H1 (cell line): Measurements from ENCODE around the gene TLR8. TPM values are rescaled to one million over a fixed set of nuclear protein-coding genes. Genes with fewer than 3 reads are reported as not detected.

ENCODE experiments used
- CTCF ChIA-PET: fragments of 300-600 bp; sonication (Branson Sonifier 250); formaldehyde crosslinking; loops from one replicate; lab custom pipeline; 2021; ENCODE audit not compliant: partially characterized antibody; lab: Charles Lee
- POLR2A ChIA-PET: fragments of 300-600 bp; sonication (Branson Sonifier 250); formaldehyde crosslinking; loops from one replicate; lab custom pipeline; 2021; ENCODE audit warnings: inconsistent platforms; ENCODE audit not compliant: partially characterized antibody; lab: Charles Lee
- DNase-seq, 2 experiments: peaks; one replicate each; pipeline versions ENCODE4 v3.0.0 to v3.0.0-alpha.2; 2010 to 2022; ENCODE audit warnings: low spot score in 2 of 2, low read depth in 1 of 2, mixed read lengths in 1 of 2
- FAIRE-seq: peaks from 2 replicates; lab custom pipeline; 2011; peaks lifted over from hg19 to GRCh38; lab: Jason Lieb, UNC
- H2AFZ ChIP-seq: 2 replicates; pipeline ENCODE4 v1.8.1; 2012; ENCODE audit warnings: low read length, inconsistent platforms
- H2AK5ac ChIP-seq: 2 replicates; pipeline ENCODE4 v1.6.1; 2013; ENCODE audit warnings: low read depth, low read length
- H2BK120ac ChIP-seq: replicated peaks from 2 replicates; pipeline ENCODE3; 2013; ENCODE audit warnings: low read depth, low read length, inconsistent platforms
- H2BK12ac ChIP-seq: 2 replicates; pipeline ENCODE4 v1.6.1; 2013; ENCODE audit warnings: low read depth, low read length
- H2BK15ac ChIP-seq: 2 replicates; pipeline ENCODE4 v1.6.1; 2013; ENCODE audit warnings: low read length
- H2BK20ac ChIP-seq: 2 replicates; pipeline ENCODE4 v1.6.1; 2013; ENCODE audit warnings: low read length
- H2BK5ac ChIP-seq: 2 replicates; pipeline ENCODE4 v1.6.1; 2013; ENCODE audit warnings: low read depth, low read length
- H3K14ac ChIP-seq: 2 replicates; pipeline ENCODE4 v1.6.1; 2013; ENCODE audit warnings: inconsistent platforms; ENCODE audit not compliant: insufficient read length
- H3K18ac ChIP-seq: 2 replicates; pipeline ENCODE4 v1.6.1; 2013; ENCODE audit warnings: low read length; ENCODE audit errors: extremely low read depth
- H3K23ac ChIP-seq: 2 replicates; pipeline ENCODE4 v1.6.1; 2013; ENCODE audit warnings: inconsistent platforms; ENCODE audit not compliant: insufficient read length
- H3K23me2 ChIP-seq: 2 replicates; pipeline ENCODE4 v1.6.1; 2013; ENCODE audit warnings: low read depth, low read length
- H3K27ac ChIP-seq: 2 replicates; pipeline ENCODE4 v1.6.1; 2011; ENCODE audit warnings: low read depth, low read length, inconsistent platforms
- H3K27me3 ChIP-seq, 4 experiments: replicated peaks in 1 of 4; 1 replicate in 1 of 4; 2 replicates in 3 of 4; pipeline versions ENCODE4 v1.6.1 to v1.8.1; 2011 to 2013; ENCODE audit warnings: low read length in 3 of 4, mild to moderate bottlenecking in 3 of 4, inconsistent platforms in 2 of 4, mixed read lengths in 2 of 4, moderate library complexity in 1 of 4; ENCODE audit not compliant: control insufficient read depth in 3 of 4, insufficient read depth in 3 of 4; ENCODE audit errors: extremely low read depth in 1 of 4
- H3K36me3 ChIP-seq, 4 experiments: 2 replicates each; pipeline versions ENCODE4 v1.6.1 to v1.8.1; 2011 to 2013; ENCODE audit warnings: mild to moderate bottlenecking in 4 of 4, low read length in 3 of 4, moderate library complexity in 2 of 4, control low read depth in 1 of 4, inconsistent platforms in 1 of 4; ENCODE audit not compliant: insufficient read depth in 4 of 4, control insufficient read depth in 2 of 4
- H3K4ac ChIP-seq: replicated peaks from 2 replicates; pipeline ENCODE3; 2013; ENCODE audit warnings: low read length, low read depth, mixed read lengths, inconsistent platforms; ENCODE audit not compliant: insufficient read length
- H3K4me1 ChIP-seq, 4 experiments: replicated peaks in 1 of 4; 1 replicate in 1 of 4; 2 replicates in 3 of 4; pipeline versions ENCODE4 v1.6.1 to v1.8.1; 2011 to 2013; ENCODE audit warnings: low read length in 3 of 4, inconsistent platforms in 2 of 4, mixed read lengths in 1 of 4; ENCODE audit not compliant: insufficient read depth in 4 of 4, control insufficient read depth in 3 of 4
- H3K4me2 ChIP-seq, 2 experiments: 2 replicates each; pipeline versions ENCODE4 v1.6.1 to v1.8.1; 2011 to 2013; ENCODE audit warnings: low read depth in 2 of 2, low read length in 2 of 2, control low read depth in 1 of 2, inconsistent platforms in 1 of 2, mild to moderate bottlenecking in 1 of 2; ENCODE audit not compliant: insufficient read depth in 1 of 2
- H3K4me3 ChIP-seq, 4 experiments: fragments of 200-600, 300-600 bp in 1 of 4; sonication (generic), shearing (Covaris generic), sonication (Bioruptor Twin) in 1 of 4; 2 replicates each; pipeline versions ENCODE4 v1.5.1 to v1.8.1; 2011 to 2016; ENCODE audit warnings: low read length in 4 of 4, low read depth in 3 of 4, control low read depth in 2 of 4, inconsistent platforms in 2 of 4, mild to moderate bottlenecking in 2 of 4, mixed read lengths in 1 of 4, moderate library complexity in 1 of 4; ENCODE audit not compliant: insufficient read depth in 2 of 4; ENCODE audit errors: extremely low read depth in 1 of 4
- H3K56ac ChIP-seq: replicated peaks from 2 replicates; pipeline ENCODE3; 2013; ENCODE audit warnings: low read depth, mild to moderate bottlenecking, mixed read lengths, low read length, inconsistent platforms; ENCODE audit not compliant: insufficient read length
- H3K79me1 ChIP-seq: 2 replicates; pipeline ENCODE4 v1.6.1; 2013; ENCODE audit warnings: low read depth, low read length, control low read depth
- H3K79me2 ChIP-seq, 2 experiments: 2 replicates each; pipeline versions ENCODE4 v1.6.1 to v1.8.1; 2012 to 2013; ENCODE audit warnings: low read length in 2 of 2, mild to moderate bottlenecking in 2 of 2, inconsistent platforms in 1 of 2; ENCODE audit not compliant: insufficient read depth in 2 of 2, control insufficient read depth in 1 of 2
- H3K9ac ChIP-seq, 4 experiments: replicated peaks in 1 of 4; 1 replicate in 1 of 4; 2 replicates in 3 of 4; pipeline versions ENCODE4 v1.6.1 to v1.8.1; 2011 to 2013; ENCODE audit warnings: low read depth in 3 of 4, low read length in 3 of 4, control low read depth in 2 of 4, mild to moderate bottlenecking in 2 of 4, moderate library complexity in 2 of 4, inconsistent platforms in 1 of 4; ENCODE audit errors: extremely low read depth in 1 of 4
- H3K9me3 ChIP-seq, 2 experiments: 2 replicates each; pipeline versions ENCODE4 v1.6.1 to v1.8.1; 2012 to 2013; ENCODE audit warnings: mild to moderate bottlenecking in 2 of 2, moderate library complexity in 2 of 2, control low read depth in 1 of 2, inconsistent platforms in 1 of 2, low read depth in 1 of 2, low read length in 1 of 2, mixed read lengths in 1 of 2; ENCODE audit not compliant: insufficient read depth in 2 of 2
- H4K20me1 ChIP-seq, 2 experiments: replicated peaks in 1 of 2; 2 replicates each; pipeline versions ENCODE3 to v1.8.1; 2011 to 2013; ENCODE audit warnings: inconsistent platforms in 2 of 2, low read length in 2 of 2, mild to moderate bottlenecking in 1 of 2; ENCODE audit not compliant: insufficient read depth in 2 of 2, control insufficient read depth in 1 of 2
- H4K5ac ChIP-seq: 2 replicates; pipeline ENCODE4 v1.6.1; 2013; ENCODE audit warnings: low read length, low read depth, mixed read lengths, inconsistent platforms; ENCODE audit not compliant: insufficient read length
- H4K8ac ChIP-seq: 2 replicates; pipeline ENCODE4 v1.8.0; 2013; ENCODE audit warnings: mild to moderate bottlenecking, moderate library complexity, low read length, inconsistent platforms; ENCODE audit not compliant: insufficient read depth; ENCODE audit errors: extremely low read depth
- H4K91ac ChIP-seq: replicated peaks from 2 replicates; pipeline ENCODE3; 2013; ENCODE audit warnings: low read length, mixed read lengths, inconsistent platforms; ENCODE audit not compliant: insufficient read length
- ASH2L ChIP-seq: fragments of 200-600, 300-600 bp; sonication (generic); IDR thresholded peaks from one replicate; pipeline ENCODE4 v1.7.1; 2017; ENCODE audit warnings: low read length
- BCL11A ChIP-seq, 2 experiments: IDR thresholded peaks; one replicate each; pipeline ENCODE4 v1.6.1; 2011; ENCODE audit warnings: low read depth in 2 of 2, low read length in 2 of 2, mild to moderate bottlenecking in 2 of 2
- BRCA1 ChIP-seq: IDR thresholded peaks from 2 replicates; pipeline ENCODE4 v1.6.1; 2012; ENCODE audit warnings: low read depth, low read length, improper control_type of control experiment
- CBX8 ChIP-seq: fragments of 300-800, 300-1000 bp; sonication (generic); IDR thresholded peaks from 2 replicates; pipeline ENCODE4 v1.7.1; 2016; ENCODE audit warnings: low read depth, low read length, borderline replicate concordance
- CHD2 ChIP-seq: IDR thresholded peaks from 2 replicates; pipeline ENCODE4 v1.6.1; 2012; ENCODE audit warnings: low read length, improper control_type of control experiment
- CTBP2 ChIP-seq: IDR thresholded peaks from 2 replicates; pipeline ENCODE4 v1.7.0; 2011; ENCODE audit warnings: borderline replicate concordance, mild to moderate bottlenecking, moderate library complexity, mixed read lengths, low read length; ENCODE audit not compliant: insufficient read depth, insufficient read length
- EZH2 ChIP-seq: fragments of 200-600 bp; sonication (generic); IDR thresholded peaks from 2 replicates; pipeline ENCODE4 v1.7.1; 2012; ENCODE audit warnings: low read depth, mild to moderate bottlenecking, moderate library complexity, low read length, inconsistent platforms; ENCODE audit not compliant: severe bottlenecking
- HDAC2 ChIP-seq, 2 experiments: fragments of 300-600 bp in 1 of 2; sonication (generic) in 1 of 2; IDR thresholded peaks; 2 replicates each; pipeline ENCODE4 v1.6.1; 2011 to 2012; ENCODE audit warnings: low read depth in 2 of 2, low read length in 2 of 2, mild to moderate bottlenecking in 2 of 2, moderate library complexity in 2 of 2, borderline replicate concordance in 1 of 2, inconsistent platforms in 1 of 2
- POU5F1 ChIP-seq: IDR thresholded peaks from 2 replicates; pipeline ENCODE4 v1.6.1; 2011; ENCODE audit warnings: low read depth, mild to moderate bottlenecking, low read length, moderate library complexity
- SAP30 ChIP-seq: fragments of 300-600 bp; sonication (generic); IDR thresholded peaks from 2 replicates; pipeline ENCODE4 v1.7.1; 2012; ENCODE audit warnings: low read length, moderate library complexity, mild to moderate bottlenecking, inconsistent platforms; ENCODE audit not compliant: insufficient read depth, insufficient replicate concordance
- TBP ChIP-seq: IDR thresholded peaks from 2 replicates; pipeline ENCODE4 v1.6.1; 2011; ENCODE audit warnings: low read depth, low read length, improper control_type of control experiment
- TEAD4 ChIP-seq: IDR thresholded peaks from 2 replicates; pipeline ENCODE4 v1.6.1; 2012; ENCODE audit warnings: low read depth, low read length, inconsistent platforms, mixed read lengths
- YY1 ChIP-seq: IDR thresholded peaks from 2 replicates; pipeline ENCODE4 v1.6.1; 2011; ENCODE audit warnings: low read depth, mild to moderate bottlenecking, low read length
- WGBS, 2 experiments: shearing (Covaris generic) in 1 of 2; methylation state at CpG; one replicate each; pipeline versions ENCODE4 v1.1.6 to v1.1.7; 2013 to 2015; ENCODE audit warnings: low lambda C conversion rate in 2 of 2, mixed read lengths in 2 of 2, inconsistent platforms in 1 of 2, low coverage in 1 of 2, missing lambda C conversion rate in 1 of 2; ENCODE audit not compliant: insufficient replicate concordance in 2 of 2, insufficient coverage in 1 of 2, insufficient read length in 1 of 2; ENCODE audit errors: extremely low coverage in 1 of 2, missing lambda C conversion rate in 1 of 2; 5-methylcytosine and 5-hydroxymethylcytosine counted together
- polyA plus RNA-seq, 7 experiments: library from polyadenylated mRNA; depleted of rRNA in 3 of 7; stranded (reverse) in 5 of 7; unstranded in 2 of 7; fragments of >200 nt in 5 of 7; fragments of 200-250 nt in 2 of 7; gene quantifications; 1 replicate in 5 of 7; 2 replicates in 1 of 7; 4 replicates in 1 of 7; pipeline versions ENCODE4 v1.2.1 to v1.2.3, GENCODE V29; 2011 to 2013; ENCODE audit warnings: missing spikeins in 2 of 7, mixed read lengths in 2 of 7
- total RNA-seq: library from RNA; stranded (reverse); fragmentation: NEBNext Ultra II Directional; extraction: Animal tissue kit (Norgen Biotek cat#: 25700); gene quantifications from 2 replicates; pipeline ENCODE4 v1.2.1, GENCODE V29; 2021

The TLR8 gene
- total and polyA plus RNA-seq, 2 of the 8 experiments (the other 6 are each of a cell fraction or from before 2014, with no cell fraction given) = not detected

DNA sequence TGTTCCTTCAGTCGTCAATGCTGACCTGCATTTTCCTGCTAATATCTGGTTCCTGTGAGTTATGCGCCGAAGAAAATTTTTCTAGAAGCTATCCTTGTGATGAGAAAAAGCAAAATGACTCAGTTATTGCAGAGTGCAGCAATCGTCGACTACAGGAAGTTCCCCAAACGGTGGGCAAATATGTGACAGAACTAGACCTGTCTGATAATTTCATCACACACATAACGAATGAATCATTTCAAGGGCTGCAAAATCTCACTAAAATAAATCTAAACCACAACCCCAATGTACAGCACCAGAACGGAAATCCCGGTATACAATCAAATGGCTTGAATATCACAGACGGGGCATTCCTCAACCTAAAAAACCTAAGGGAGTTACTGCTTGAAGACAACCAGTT, 12.6 kb downstream of the TLR8 start:
- H3K9ac ChIP-seq = no peak overlapping the region
- H3K56ac ChIP-seq = no peak overlapping the region
- no peak overlapping the region for H2BK20ac ChIP-seq
- no peak overlapping the region for H2BK12ac ChIP-seq
- H3K4me1 ChIP-seq = no peaks in the 10 kb centered on the region
- no peak overlapping the region for H2AK5ac ChIP-seq
- no peaks in the 10 kb centered on the region for H3K9me3 ChIP-seq
- no peak overlapping the region for H2BK15ac ChIP-seq
- no peak overlapping the region for H2AFZ ChIP-seq
- H4K5ac ChIP-seq = no peak overlapping the region
- H2BK5ac ChIP-seq = no peak overlapping the region
- no peak overlapping the region for H3K4me2 ChIP-seq
- H3K27ac ChIP-seq = no peak overlapping the region
- no peak overlapping the region for H4K91ac ChIP-seq
- no peak for FAIRE-seq
- no peak overlapping the region for H3K4ac ChIP-seq
- no peaks in the 10 kb centered on the region for H3K23me2 ChIP-seq
- H4K20me1 ChIP-seq = no peaks in the 10 kb centered on the region
- DNase-seq = no peak
- TF ChIP-seq BCL11A (IDR thresholded peaks at IDR 0.05; ENCODE audit: low read depth in 2 of 2, low read length in 2 of 2) (no peak), CBX8 (no peak), EZH2 (no peak), SAP30 (no peak), CHD2 (no peak), HDAC2 (IDR thresholded peaks at IDR 0.05; ENCODE audit: borderline replicate concordance in 1 of 2, low read depth in 2 of 2, low read length in 2 of 2) (no peak), YY1 (no peak), CTBP2 (no peak), TBP (no peak), BRCA1 (no peak), TEAD4 (no peak), ASH2L (no peak), POU5F1 (no peak)
- ChIA-PET CTCF (interaction anchor here (0.9 kb wide), 1 partner anchor 105 kb away, joined by 3 read pairs; no protein-coding TSS in a partner anchor), POLR2A (interaction anchor here (0.9 kb wide), 1 partner anchor 11 kb away, joined by 3 read pairs; no protein-coding TSS in a partner anchor)
- 93% methylated on average over 10 of the region's 10 CpGs; no CpG with 5 or more reads in 1 of the 2 experiments for WGBS, 2 experiments
- H3K79me1 ChIP-seq = no peaks in the 10 kb centered on the region
- no peak overlapping the region for H2BK120ac ChIP-seq
- H3K27me3 ChIP-seq = no peaks in the 10 kb centered on the region
- H3K4me3 ChIP-seq = no peak overlapping the region
- no peaks in the 10 kb centered on the region for H3K36me3 ChIP-seq
- H3K23ac ChIP-seq = no peak overlapping the region
- no peak overlapping the region for H3K18ac ChIP-seq
- H3K14ac ChIP-seq = no peak overlapping the region
- no peaks in the 10 kb centered on the region for H3K79me2 ChIP-seq
- no peak overlapping the region for H4K8ac ChIP-seq
